Measurements from ENCODE around the gene OR4C45. TPM values are rescaled to one million over a fixed set of nuclear protein-coding genes. Genes with fewer than 3 reads are reported as not detected.

OR4C45 gene
- total and polyA plus RNA-seq, 2 of the 4 experiments (the other 2 are of a cell fraction), result not detected

GRCh38 chr11:50071584-50072225 is 39.0 kb downstream of the OR4C45 start:
- TF ChIP-seq CHD1 (IDR thresholded peaks at IDR 0.05; ENCODE audit: low read depth, low read length), result no peak
- no peak for TF ChIP-seq USF2 (IDR thresholded peaks at IDR 0.05; ENCODE audit: low read depth, low read length)
- TF ChIP-seq CTCF (conservative IDR thresholded peaks at IDR 0.05; ENCODE audit: low read depth, low read length), result no peak
- no peak for TF ChIP-seq CEBPB (IDR thresholded peaks at IDR 0.05; ENCODE audit: low read depth, low read length)
- TF ChIP-seq RFX5 (IDR thresholded peaks at IDR 0.05; ENCODE audit: low read depth, low read length), result no peak
- TF ChIP-seq RCOR1 (IDR thresholded peaks at IDR 0.05; ENCODE audit: insufficient replicate concordance, low read length), result no peak
- no peak for TF ChIP-seq MAFK (IDR thresholded peaks at IDR 0.05; ENCODE audit: low read depth, low read length)
- TF ChIP-seq MAZ (IDR thresholded peaks at IDR 0.05; ENCODE audit: borderline replicate concordance, low read depth, low read length), result no peak
- no peak for TF ChIP-seq MXI1 (IDR thresholded peaks at IDR 0.05; ENCODE audit: borderline replicate concordance, low read depth, low read length)
- TF ChIP-seq RAD21 (IDR thresholded peaks at IDR 0.05; ENCODE audit: low read length), result no peak
- no peak for TF ChIP-seq BHLHE40 (IDR thresholded peaks at IDR 0.05; ENCODE audit: low read depth, low read length)
- no peak for TF ChIP-seq NFE2L2 (IDR thresholded peaks at IDR 0.05; ENCODE audit: low read depth, low read length)
- TF ChIP-seq POLR2A (IDR thresholded peaks at IDR 0.05; ENCODE audit: low read depth, low read length), result no peak
- no peak for TF ChIP-seq FOS (IDR thresholded peaks at IDR 0.05; ENCODE audit: low read depth, low read length)
- no peak for TF ChIP-seq SMC3 (IDR thresholded peaks at IDR 0.05; ENCODE audit: low read depth, low read length)
- no peak for TF ChIP-seq ELK1 (IDR thresholded peaks at IDR 0.05; ENCODE audit: borderline replicate concordance, low read depth, low read length)
- no peak overlapping the region for H3K27ac ChIP-seq (ENCODE audit: insufficient read depth, low read length)
- no peak overlapping the region for H3K14ac ChIP-seq (replicated peaks; ENCODE audit: low read depth, low read length)
- ATAC-seq (ENCODE audit: low read depth), result no peak
- intact Hi-C loops (cut with micrococcal nuclease) (no loop called here), in situ Hi-C loops (cut with MboI; ENCODE audit: low sequenced_read_pairs) (no loop called here), dilution Hi-C loops (cut with HindIII; ENCODE audit: low sequenced_read_pairs, unreplicated experiment) (no loop called here)
- H3K4me3 ChIP-seq (ENCODE audit: insufficient read depth, low read depth, low read length), result no peak overlapping the region
- no peak overlapping the region for H4K5ac ChIP-seq (ENCODE audit: low read depth, low read length)
- H3K4ac ChIP-seq (ENCODE audit: low read depth, low read length), result no peak overlapping the region
- H3K9ac ChIP-seq (ENCODE audit: low read depth, low read length), result no peak overlapping the region
- no peaks in the 10 kb centered on the region for H3K9me1 ChIP-seq (ENCODE audit: insufficient read depth, low read length)
- H2BK15ac ChIP-seq (ENCODE audit: low read depth, low read length), result no peak overlapping the region
- H2AK5ac ChIP-seq (ENCODE audit: low read depth, low read length), result no peak overlapping the region
- H2BK120ac ChIP-seq (ENCODE audit: low read depth, low read length), result no peak overlapping the region
- BruUV-seq (replicated peaks), result no TSS peak
- ChIA-PET POLR2A (ENCODE audit: unreplicated experiment) (no interaction called here), CTCF (no interaction called here)
- no peaks in the 10 kb centered on the region for H4K20me1 ChIP-seq (ENCODE audit: insufficient read depth, low read length)
- H3K4me2 ChIP-seq (ENCODE audit: low read depth, low read length), result no peak overlapping the region
- no peak overlapping the region for H3K56ac ChIP-seq (ENCODE audit: extremely low read depth, insufficient read depth, low read length)
- no peak overlapping the region for H4K91ac ChIP-seq (ENCODE audit: insufficient read depth, low read depth, low read length)
- no peak overlapping the region for H3K18ac ChIP-seq (ENCODE audit: low read depth, low read length)
- H3K4me1 ChIP-seq (ENCODE audit: control insufficient read depth, insufficient read depth, low read length), result no peaks in the 10 kb centered on the region
- no peaks in the 10 kb centered on the region for H3K79me1 ChIP-seq (ENCODE audit: low read depth in 1 of 2, low read length in 2 of 2)
- H3K36me3 ChIP-seq (ENCODE audit: control insufficient read depth, insufficient read depth, low read length), result no peaks in the 10 kb centered on the region
- H3K9me3 ChIP-seq (ENCODE audit: control insufficient read depth, insufficient read depth, low read length), result peaks cover 44% of the 10 kb centered on the region
- H3K27me3 ChIP-seq (ENCODE audit: control insufficient read depth, insufficient read depth, low read length), result no peaks in the 10 kb centered on the region
- no peak for DNase-seq
- WGBS, 2 experiments (ENCODE audit: extremely low coverage in 2 of 2, insufficient read length in 1 of 2), result 50% methylated on average over 2 of the region's 9 CpGs; no CpG with 5 or more reads in 1 of the 2 experiments
- H2BK5ac ChIP-seq (ENCODE audit: low read depth, low read length, poor library complexity, severe bottlenecking), result no peak overlapping the region
- H2AK9ac ChIP-seq (replicated peaks; ENCODE audit: low read depth, low read length, poor library complexity), result no peak overlapping the region
- H4K8ac ChIP-seq (ENCODE audit: low read depth in 2 of 2, low read length in 2 of 2), result no peak overlapping the region
- H3K23ac ChIP-seq (ENCODE audit: low read depth, low read length), result no peak overlapping the region
- H2BK20ac ChIP-seq (ENCODE audit: low read depth, low read length), result no peak overlapping the region
- no peak overlapping the region for H2AFZ ChIP-seq (replicated peaks; ENCODE audit: low read length, poor library complexity)
